GM12878 (cell line): ENCODE measurements around the gene BRWD1. TPM values are rescaled to one million over a fixed set of nuclear protein-coding genes. Genes with fewer than 3 reads are reported as not detected.

Source experiments
- ATAC-seq: fragments of 200-7000 bp; cut with Tn5 transposase; 3 replicates; pipeline ENCODE4 v1.9.1; 2020; ENCODE audit warnings: mild to moderate bottlenecking, moderate library complexity
- BruUV-seq: library from RNA; stranded (reverse); fragments of 400-500 nt; replicated peaks from 2 replicates; lab custom pipeline; 2021; lab: Mats Ljungman, UMichigan
- CTCF ChIA-PET: fragments of 300-600 bp; sonication (Branson Sonifier 250); formaldehyde crosslinking; extraction: SDS; loops from one replicate; lab custom pipeline; 2021; ENCODE audit warnings: inconsistent platforms; lab: Yijun Ruan, JAX
- POLR2A ChIA-PET: fragments of 350-600 bp; formaldehyde crosslinking; extraction: SDS; loops from one replicate; lab custom pipeline; 2021; ENCODE audit warnings: inconsistent platforms; lab: Charles Lee
- RAD21 ChIA-PET: fragments of 300-600 bp; sonication (Branson Sonifier 250); formaldehyde crosslinking; loops from one replicate; lab custom pipeline; 2023; ENCODE audit warnings: antibody characterized with exemption; ENCODE audit not compliant: unreplicated experiment; lab: Charles Lee
- SMC1A ChIA-PET: fragments of 300-600 bp; sonication (Branson Sonifier 250); formaldehyde crosslinking; loops from one replicate; lab custom pipeline; 2023; ENCODE audit not compliant: unreplicated experiment, uncharacterized antibody; lab: Charles Lee
- DNase-seq: peaks from one replicate; pipeline ENCODE4 v3.0.0-alpha.2; 2011; ENCODE audit warnings: low read depth, low spot score
- FAIRE-seq: peaks from 3 replicates; lab custom pipeline; 2011; peaks lifted over from hg19 to GRCh38; lab: Jason Lieb, UNC
- H2AFZ ChIP-seq: 2 replicates; pipeline ENCODE4 v1.6.0; 2011; ENCODE audit warnings: low read depth, low read length, control low read depth; ENCODE audit not compliant: control insufficient read depth
- H3K27ac ChIP-seq: 2 replicates; pipeline ENCODE4 v1.5.1; 2011; ENCODE audit warnings: control low read depth; ENCODE audit not compliant: control insufficient read depth, insufficient read depth
- H3K27me3 ChIP-seq, 2 experiments: replicated peaks in 1 of 2; 2 replicates each; pipeline versions ENCODE4 v1.6.0 to v1.6.1; 2011; ENCODE audit warnings: low read length in 1 of 2; ENCODE audit not compliant: control insufficient read depth in 2 of 2, insufficient read depth in 2 of 2
- H3K36me3 ChIP-seq, 2 experiments: 2 replicates each; pipeline ENCODE4 v1.5.1; 2011; ENCODE audit warnings: low read length in 1 of 2; ENCODE audit not compliant: control insufficient read depth in 2 of 2, insufficient read depth in 2 of 2
- H3K4me1 ChIP-seq: 2 replicates; pipeline ENCODE4 v1.6.1; 2011; ENCODE audit warnings: mild to moderate bottlenecking, low read length, moderate library complexity, mixed read lengths; ENCODE audit not compliant: control insufficient read depth, insufficient read depth
- H3K4me2 ChIP-seq: 2 replicates; pipeline ENCODE4 v1.6.0; 2011; ENCODE audit warnings: control low read depth; ENCODE audit not compliant: control insufficient read depth, insufficient read depth
- H3K4me3 ChIP-seq: fragments of 200-600 bp; sonication (generic); 2 replicates; pipeline ENCODE4 v1.5.1; 2016
- H3K79me2 ChIP-seq: 2 replicates; pipeline ENCODE4 v1.6.0; 2011; ENCODE audit warnings: low read length; ENCODE audit not compliant: control insufficient read depth, insufficient read depth
- H3K9ac ChIP-seq: 2 replicates; pipeline ENCODE4 v1.8.0; 2011; ENCODE audit warnings: low read length, control low read depth, mixed read lengths; ENCODE audit not compliant: control insufficient read depth, insufficient read depth
- H3K9me3 ChIP-seq: replicated peaks from 3 replicates; pipeline ENCODE4 v1.5.1; 2011; ENCODE audit warnings: mild to moderate bottlenecking, low read length; ENCODE audit not compliant: control insufficient read depth, insufficient read depth
- H4K20me1 ChIP-seq: 2 replicates; pipeline ENCODE4 v1.6.0; 2011; ENCODE audit not compliant: control insufficient read depth, insufficient read depth
- BACH1 ChIP-seq: fragments of 450-650 bp; IDR thresholded peaks from 2 replicates; pipeline ENCODE4 v1.6.1; 2017; ENCODE audit warnings: mild to moderate bottlenecking, borderline replicate concordance
- ETV6 ChIP-seq, 2 experiments: fragments of 450-650 bp in 1 of 2; IDR thresholded peaks in 1 of 2; conservative IDR thresholded peaks in 1 of 2; 2 replicates each; pipeline ENCODE4 v1.6.1; 2014; ENCODE audit warnings: antibody characterized with exemption in 1 of 2, borderline replicate concordance in 1 of 2, low read depth in 1 of 2, mild to moderate bottlenecking in 1 of 2, moderate library complexity in 1 of 2
- HDAC6 ChIP-seq: fragments of 200-600 bp; sonication (generic); IDR thresholded peaks from one replicate; pipeline ENCODE4 v1.8.0; 2017; ENCODE audit warnings: antibody characterized with exemption; ENCODE audit not compliant: unreplicated experiment
- KAT2A ChIP-seq: conservative IDR thresholded peaks from 2 replicates; pipeline ENCODE4 v1.6.1; 2011; ENCODE audit warnings: low read depth, low read length; ENCODE audit not compliant: control insufficient read depth
- LARP7 ChIP-seq: fragments of 450-650 bp; IDR thresholded peaks from 2 replicates; pipeline ENCODE4 v1.6.1; 2017; ENCODE audit warnings: mild to moderate bottlenecking
- MEF2B ChIP-seq: fragments of 450-650 bp; IDR thresholded peaks from 2 replicates; pipeline ENCODE4 v1.6.1; 2018; ENCODE audit warnings: mild to moderate bottlenecking, moderate library complexity; ENCODE audit not compliant: partially characterized antibody, poor library complexity, severe bottlenecking
- MYB ChIP-seq: fragments of 150-350 bp; IDR thresholded peaks from 2 replicates; pipeline ENCODE4 v1.6.1; 2014; ENCODE audit warnings: mild to moderate bottlenecking, low read depth, low read length, borderline replicate concordance
- NFYA ChIP-seq: IDR thresholded peaks from 2 replicates; pipeline ENCODE4 v1.6.1; 2011; ENCODE audit warnings: low read depth, mild to moderate bottlenecking, low read length, improper control_type of control experiment, borderline replicate concordance
- NFYB ChIP-seq: IDR thresholded peaks from 2 replicates; pipeline ENCODE4 v1.6.1; 2011; ENCODE audit warnings: low read depth, mild to moderate bottlenecking, low read length, improper control_type of control experiment, moderate library complexity; ENCODE audit not compliant: insufficient read depth
- NR2C1 ChIP-seq: fragments of 450-650 bp; IDR thresholded peaks from 2 replicates; pipeline ENCODE4 v1.6.1; 2017; ENCODE audit warnings: antibody characterized with exemption, mild to moderate bottlenecking, moderate library complexity
- PAX5 ChIP-seq: IDR thresholded peaks from 2 replicates; pipeline ENCODE4 v1.6.1; 2011; ENCODE audit warnings: low read depth, low read length, borderline replicate concordance
- POLR2AphosphoS5 ChIP-seq: IDR thresholded peaks from 2 replicates; pipeline ENCODE4 v1.6.1; 2011; ENCODE audit warnings: mild to moderate bottlenecking, low read length, inconsistent platforms
- RAD51 ChIP-seq: fragments of 450-650 bp; IDR thresholded peaks from 2 replicates; pipeline ENCODE4 v1.6.1; 2016; ENCODE audit warnings: moderate library complexity, mild to moderate bottlenecking, inconsistent platforms
- RB1 ChIP-seq: fragments of 450-650 bp; formaldehyde crosslinking; IDR thresholded peaks from 2 replicates; pipeline ENCODE4 v1.6.1; 2017; ENCODE audit warnings: mild to moderate bottlenecking, borderline replicate concordance
- SIX5 ChIP-seq: IDR thresholded peaks from 2 replicates; pipeline ENCODE4 v1.6.1; 2011; ENCODE audit warnings: mild to moderate bottlenecking, low read depth, low read length, moderate library complexity; ENCODE audit not compliant: severe bottlenecking
- SMAD5 ChIP-seq: IDR thresholded peaks from 2 replicates; pipeline ENCODE4 v1.6.1; 2016; ENCODE audit warnings: antibody characterized with exemption, low read depth
- TCF7 ChIP-seq: IDR thresholded peaks from 2 replicates; pipeline ENCODE4 v1.6.1; 2014; ENCODE audit warnings: antibody characterized with exemption, borderline replicate concordance
- ZNF384 ChIP-seq: IDR thresholded peaks from 2 replicates; pipeline ENCODE4 v1.6.1; 2012; ENCODE audit warnings: low read depth, mild to moderate bottlenecking, low read length, improper control_type of control experiment, borderline replicate concordance
- ZNF622 ChIP-seq: fragments of 450-650 bp; IDR thresholded peaks from 2 replicates; pipeline ENCODE4 v1.6.1; 2017; ENCODE audit warnings: mild to moderate bottlenecking, inconsistent platforms
- WGBS: methylation state at CpG from one replicate; pipeline ENCODE4 v1.1.6; 2016; ENCODE audit warnings: low lambda C conversion rate; ENCODE audit not compliant: insufficient replicate concordance, insufficient coverage; ENCODE audit errors: missing lambda C conversion rate; 5-methylcytosine and 5-hydroxymethylcytosine counted together
- in situ Hi-C: fragments of 300-500 bp; cut with MboI; formaldehyde crosslinking; loops from 9 replicates; pipeline ENCODE4 v1.14.3; 2018; ENCODE audit warnings: mixed read lengths
- intact Hi-C: fragments of 100-400 bp; cut with micrococcal nuclease; formaldehyde crosslinking; loops from one replicate; pipeline ENCODE4 v1.14.2; 2022; ENCODE audit not compliant: unreplicated experiment
- polyA plus RNA-seq, 11 experiments: library from polyadenylated mRNA; depleted of rRNA in 4 of 11; unstranded in 6 of 11; stranded (reverse) in 5 of 11; fragments of >200 nt; fragmentation: Nextera tagmentation in 4 of 11; fragmentation: Illumina TruSeq in 1 of 11; extraction: Ambion mirVana in 4 of 11; extraction: Trizol in 1 of 11; gene quantifications; 1 replicate in 1 of 11; 2 replicates in 10 of 11; pipeline versions ENCODE4 v1.2.1 to v1.2.3, GENCODE V29; 2011 to 2016; ENCODE audit warnings: inconsistent platforms in 2 of 11, missing spikeins in 2 of 11, low read depth in 1 of 11
- total RNA-seq, 4 experiments: library from RNA; depleted of rRNA in 3 of 4; stranded (reverse); fragments of >200 nt in 3 of 4; fragmentation: Illumina TruSeq in 1 of 4; extraction: Trizol in 1 of 4; gene quantifications; 2 replicates each; pipeline versions ENCODE4 v1.2.1 to v1.2.3, GENCODE V29; 2013 to 2021
- TF ChIP-seq, protein P1 (sequence below): fragments of 150-350 bp; IDR thresholded peaks from 2 replicates; pipeline ENCODE4 v1.6.1; 2016; ENCODE audit warnings: low read depth, low read length

The BRWD1 gene
- total and polyA plus RNA-seq, 10 of the 15 experiments (the other 5 are each of a cell fraction or from before 2014, with no cell fraction given) = 3.1 to 19.0 (median 13.5) TPM

DNA sequence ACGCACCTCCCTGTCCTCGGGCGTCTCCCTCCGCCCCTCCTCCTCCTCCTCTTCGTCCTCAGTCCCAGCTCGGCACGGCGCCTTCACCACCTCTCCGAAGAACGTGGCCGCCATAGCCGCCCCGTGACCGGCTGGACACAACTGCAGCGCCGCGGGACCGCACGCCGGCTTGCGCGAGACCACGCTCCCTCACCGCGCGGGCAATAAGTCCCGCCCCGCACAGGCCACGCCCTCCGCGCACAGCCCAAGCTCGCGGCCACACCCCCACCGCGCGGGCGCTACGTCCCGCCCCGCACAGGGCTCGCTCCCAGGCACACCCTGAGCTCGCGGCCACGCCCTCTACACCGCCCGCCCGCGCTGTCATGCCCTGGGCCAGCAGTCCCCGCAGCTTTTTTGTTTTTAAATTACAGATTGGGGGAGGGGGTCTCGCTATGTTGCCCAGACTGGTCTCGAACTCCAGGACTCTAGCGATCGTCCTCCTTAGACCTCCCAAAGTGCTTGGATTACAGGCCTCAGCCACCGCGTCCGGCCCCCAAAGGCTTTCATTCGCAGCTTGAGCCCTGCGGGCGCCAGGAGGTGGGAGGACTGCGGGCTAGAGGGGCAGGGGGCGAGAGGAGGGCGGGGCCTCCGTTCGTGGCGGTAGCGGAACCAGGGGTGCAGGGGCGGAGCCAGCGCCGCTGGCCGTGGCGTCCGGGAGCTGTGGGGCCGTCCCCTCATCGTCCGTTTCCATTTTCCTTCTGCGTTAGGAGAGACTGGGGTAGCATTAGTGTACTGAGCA is 130.0 kb downstream of the BRWD1 start, which contains the start of gene PSMG1:
Gene PSMG1 (minus strand): TSS at position 180 of the 778 bp plus-strand sequence. CDS start 66 bp downstream, at position 114.
- intact Hi-C loops = loop anchor here (5.0 to 10.0 kb wide), 3 partner anchors 129 to 261 kb away; partner anchors contain the start of genes BRWD1 and LCA5L
- peak within 1 kb of the TSS; percentile 95 for H3K4me3 ChIP-seq
- H3K4me1 ChIP-seq = peaks cover 27% of the 10 kb centered on the region
- H3K79me2 ChIP-seq = peaks cover 36% of the 10 kb centered on the region
- H3K4me2 ChIP-seq = peak within 1 kb of the TSS; percentile 96
- peak within 1 kb of the TSS; percentile 83 for H2AFZ ChIP-seq
- SMC1A ChIA-PET = no interaction called here
- no peaks in the 10 kb centered on the region for H3K27me3 ChIP-seq
- peak within 1 kb of the TSS; percentile 88 for H3K27ac ChIP-seq
- peak; percentile 93 for ATAC-seq
- peak; percentile 77 for DNase-seq
- POLR2A ChIA-PET = interaction anchor here (0.9 to 1.4 kb wide), 7 partner anchors 8 to 264 kb away, joined by 3 to 12 read pairs (median 3); partner anchors contain the start of gene HMGN1
- WGBS = under 1% methylated on average over 54 of the region's 76 CpGs
- FAIRE-seq = peak; percentile 93
- BruUV-seq = no TSS peak
- CTCF ChIA-PET = interaction anchor here (1.2 to 1.6 kb wide), 3 partner anchors 10 to 258 kb away, joined by 3 to 4 read pairs (median 3); no protein-coding TSS in a partner anchor
- RAD21 ChIA-PET = interaction anchor here (0.7 to 2.0 kb wide), 2 partner anchors 58 to 204 kb away, joined by 5 read pairs; no protein-coding TSS in a partner anchor
- no peaks in the 10 kb centered on the region for H3K9me3 ChIP-seq
- H3K36me3 ChIP-seq = 0 out of 4 replicates have a peak, but pooled peaks cover 0 to 4% of the 10 kb centered on the region in 2 experiments
- H4K20me1 ChIP-seq = no peaks in the 10 kb centered on the region
- in situ Hi-C loops = loop anchor here (5.0 kb wide), 1 partner anchor 204 kb away; no protein-coding TSS in a partner anchor
- peak within 1 kb of the TSS; percentile 94 for H3K9ac ChIP-seq
- TF ChIP-seq KAT2A (no peak), NR2C1 (no peak), ZNF384 (no peak), ETV6 (conservative IDR thresholded peaks at IDR 0.05 in 1 of 2, IDR thresholded peaks at IDR 0.05 in 1 of 2; ENCODE audit: borderline replicate concordance in 1 of 2, low read depth in 1 of 2) (no peak), MYB (no peak), RAD51 (no peak), TCF7 (no peak), LARP7 (peak; percentile 36; the same call in 1 of the 2 replicates), PAX5 (peak; percentile 54; the same call in 1 of the 2 replicates), SMAD5 (no peak; the same call in 1 of the 2 replicates), HDAC6 (peak; percentile 52), NFYB (no peak), POLR2AphosphoS5 (peak; percentile 89), BACH1 (peak; percentile 89), MEF2B (peak; percentile 35), NFYA (no peak), SIX5 (no peak), ZNF622 (no peak), RB1 (peak; percentile 81; the same call in 1 of the 2 replicates)
- TF ChIP-seq, protein P1, sequence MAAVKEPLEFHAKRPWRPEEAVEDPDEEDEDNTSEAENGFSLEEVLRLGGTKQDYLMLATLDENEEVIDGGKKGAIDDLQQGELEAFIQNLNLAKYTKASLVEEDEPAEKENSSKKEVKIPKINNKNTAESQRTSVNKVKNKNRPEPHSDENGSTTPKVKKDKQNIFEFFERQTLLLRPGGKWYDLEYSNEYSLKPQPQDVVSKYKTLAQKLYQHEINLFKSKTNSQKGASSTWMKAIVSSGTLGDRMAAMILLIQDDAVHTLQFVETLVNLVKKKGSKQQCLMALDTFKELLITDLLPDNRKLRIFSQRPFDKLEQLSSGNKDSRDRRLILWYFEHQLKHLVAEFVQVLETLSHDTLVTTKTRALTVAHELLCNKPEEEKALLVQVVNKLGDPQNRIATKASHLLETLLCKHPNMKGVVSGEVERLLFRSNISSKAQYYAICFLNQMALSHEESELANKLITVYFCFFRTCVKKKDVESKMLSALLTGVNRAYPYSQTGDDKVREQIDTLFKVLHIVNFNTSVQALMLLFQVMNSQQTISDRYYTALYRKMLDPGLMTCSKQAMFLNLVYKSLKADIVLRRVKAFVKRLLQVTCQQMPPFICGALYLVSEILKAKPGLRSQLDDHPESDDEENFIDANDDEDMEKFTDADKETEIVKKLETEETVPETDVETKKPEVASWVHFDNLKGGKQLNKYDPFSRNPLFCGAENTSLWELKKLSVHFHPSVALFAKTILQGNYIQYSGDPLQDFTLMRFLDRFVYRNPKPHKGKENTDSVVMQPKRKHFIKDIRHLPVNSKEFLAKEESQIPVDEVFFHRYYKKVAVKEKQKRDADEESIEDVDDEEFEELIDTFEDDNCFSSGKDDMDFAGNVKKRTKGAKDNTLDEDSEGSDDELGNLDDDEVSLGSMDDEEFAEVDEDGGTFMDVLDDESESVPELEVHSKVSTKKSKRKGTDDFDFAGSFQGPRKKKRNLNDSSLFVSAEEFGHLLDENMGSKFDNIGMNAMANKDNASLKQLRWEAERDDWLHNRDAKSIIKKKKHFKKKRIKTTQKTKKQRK = no peak
